Esophagus muscularis mucosa (tissue), 4 donors: Measurements from ENCODE around the gene PSMB9.

Experiments
- CTCF ChIP-seq, 3 experiments: fragments of 200-600 bp in 2 of 3; fragments of 450-650 bp in 1 of 3; sonication (generic) in 2 of 3; IDR thresholded peaks; one replicate each; pipeline ENCODE4 v1.5.1; 2017 to 2019; ENCODE audit warnings: antibody characterized with exemption in 3 of 3, mild to moderate bottlenecking in 2 of 3, moderate library complexity in 1 of 3
- EP300 ChIP-seq: sonication (generic); formaldehyde crosslinking; IDR thresholded peaks from one replicate; pipeline ENCODE4 v1.6.1; 2017; ENCODE audit warnings: antibody characterized with exemption
- POLR2A ChIP-seq: fragments of 450-650 bp; IDR thresholded peaks from one replicate; pipeline ENCODE4 v1.6.1; 2017; ENCODE audit warnings: antibody characterized with exemption, moderate library complexity, mild to moderate bottlenecking, low read depth

GRCh38 chr6:32837651-32838113 lies 16.3 kb upstream of the PSMB9 start:
- TF ChIP-seq CTCF (IDR thresholded peaks at IDR 0.05): no peak
- TF ChIP-seq POLR2A: no peak
- no peak for TF ChIP-seq EP300
